GM15510 (cell line): ENCODE results near the gene MTA1.

Experiments used
- POLR2A ChIP-seq: IDR thresholded peaks from 3 replicates; pipeline ENCODE4 v1.6.1; 2011; ENCODE audit warnings: borderline replicate concordance; ENCODE audit not compliant: insufficient read length; ENCODE audit errors: extremely low read depth

MTA1 gene

GRCh38 chr14:105384041-105384557 lies 35.5 kb upstream of the MTA1 start:
- TF ChIP-seq POLR2A = no peak

GRCh38 chr14:105384605-105385321 lies 34.9 kb upstream of the MTA1 start:
- no peak for TF ChIP-seq POLR2A

GRCh38 chr14:105385322-105385637 lies 34.3 kb upstream of the MTA1 start:
- no peak for TF ChIP-seq POLR2A

- TF ChIP-seq POLR2A = no peak
Measured at GRCh38 chr14:105385698-105386365, 33.8 kb upstream of the MTA1 start.

- TF ChIP-seq POLR2A = no peak
Measured at GRCh38 chr14:105386581-105387529, 32.8 kb upstream of the MTA1 start.

- no peak for TF ChIP-seq POLR2A
Measured at GRCh38 chr14:105387530-105387922, 32.1 kb upstream of the MTA1 start.

GRCh38 chr14:105388110-105388951 lies 31.3 kb upstream of the MTA1 start:
- TF ChIP-seq POLR2A = no peak

- no peak for TF ChIP-seq POLR2A
Measured at GRCh38 chr14:105388976-105389375, 30.7 kb upstream of the MTA1 start.

GRCh38 chr14:105389534-105389933 lies 30.1 kb upstream of the MTA1 start:
- no peak for TF ChIP-seq POLR2A

- TF ChIP-seq POLR2A = no peak
Measured at GRCh38 chr14:105389976-105390848, 29.4 kb upstream of the MTA1 start.

GRCh38 chr14:105390849-105391500 lies 28.7 kb upstream of the MTA1 start:
- no peak for TF ChIP-seq POLR2A

GRCh38 chr14:105391541-105391940 lies 28.1 kb upstream of the MTA1 start:
- TF ChIP-seq POLR2A = no peak

GRCh38 chr14:105392131-105393090 lies 27.2 kb upstream of the MTA1 start:
- TF ChIP-seq POLR2A = no peak
